Measurements from ENCODE around the gene RSAD1.
A peak's percentile ranks its signal among the peaks of the same experiment; 100 is the strongest.

DNA sequence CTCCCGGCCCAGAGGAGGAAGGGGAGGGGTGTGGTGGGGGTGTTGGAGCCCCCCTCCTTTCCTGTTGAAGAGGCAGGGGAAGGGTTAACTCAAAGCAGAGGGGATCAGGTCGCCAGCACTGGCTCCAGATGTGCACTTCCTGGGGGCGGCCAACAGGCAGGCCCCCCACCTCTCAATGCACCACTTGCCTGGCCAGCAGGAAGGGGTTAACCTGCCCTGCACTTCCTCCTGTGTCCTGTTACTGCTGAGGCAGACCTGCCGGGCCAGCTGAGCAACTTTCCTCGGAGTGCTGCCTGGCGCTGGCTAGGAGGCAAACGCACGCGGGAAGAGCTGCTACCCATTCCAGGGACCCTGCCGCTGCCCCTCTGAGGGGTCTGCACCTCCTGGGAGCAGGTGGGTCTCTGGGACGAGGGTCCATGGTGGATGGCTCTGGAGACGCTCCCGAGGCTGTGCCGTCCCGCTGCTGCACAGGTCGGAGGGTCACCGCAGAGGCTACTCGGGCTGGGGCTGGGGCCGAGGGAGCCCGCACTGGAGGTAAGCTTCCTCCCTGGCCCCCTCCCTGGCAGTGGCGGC lies 53.9 kb downstream of the RSAD1 start, which contains the start of gene EPN3:
- TF ChIP-seq CTCF (IDR thresholded peaks at IDR 0.05) (peak in 1 of 6 experiments; percentile 14), POLR2A (IDR thresholded peaks at IDR 0.05) (peak in 1 of 2 donors; percentile 14)

Data from thyroid gland (tissue), 4 donors.